GM19193 (cell line): ENCODE data around the gene PRDX1.

Experiments
- POLR2A ChIP-seq: IDR thresholded peaks from 4 replicates; pipeline ENCODE4 v1.6.1; 2011; ENCODE audit not compliant: insufficient read depth, insufficient read length; ENCODE audit errors: extremely low read depth

Gene PRDX1

DNA sequence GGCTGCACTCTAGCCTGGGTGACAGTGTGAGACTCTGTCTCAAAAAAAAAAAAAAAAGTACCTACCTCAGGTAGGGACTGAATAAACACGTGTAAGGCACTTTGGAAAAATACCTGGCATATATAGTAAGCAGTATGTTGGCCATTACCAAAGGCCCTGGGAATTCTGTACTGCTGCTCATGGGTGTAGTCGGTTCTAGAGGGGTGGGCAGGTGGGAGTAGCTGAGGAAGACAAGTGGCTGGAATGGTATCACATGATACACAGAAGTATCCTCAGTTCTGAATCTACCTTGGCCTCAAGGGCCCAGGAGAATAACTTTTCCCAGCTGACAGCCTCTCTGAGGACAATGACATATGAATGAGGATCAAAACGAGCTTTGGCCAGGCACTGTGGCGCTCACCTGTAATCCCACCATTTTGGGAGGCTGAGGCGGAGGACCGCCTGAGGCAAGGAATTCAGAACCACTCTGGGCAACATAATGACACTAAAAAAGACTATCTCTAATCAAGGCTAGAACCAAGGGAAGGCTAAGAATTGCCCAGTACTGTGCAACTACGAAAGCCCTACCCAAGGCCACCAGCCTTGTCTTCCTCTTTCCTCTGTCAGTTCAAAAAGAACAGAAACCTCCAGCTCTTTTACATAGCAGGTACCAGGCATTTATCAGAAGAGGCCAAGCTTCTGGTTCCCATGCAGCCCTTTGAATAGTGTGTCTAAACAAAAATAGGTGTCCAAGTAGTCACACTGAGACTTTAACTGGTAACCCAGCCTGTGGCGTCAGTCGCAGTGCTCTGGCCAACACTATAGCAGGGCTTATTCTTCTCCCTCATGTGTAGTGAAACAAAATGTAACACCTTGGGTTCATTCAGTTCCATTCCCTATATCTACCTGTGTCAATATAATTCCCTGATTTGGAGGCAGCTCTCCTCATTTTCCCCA, 11.4 kb downstream of the PRDX1 start:
- TF ChIP-seq POLR2A, result peak; percentile 8

DNA sequence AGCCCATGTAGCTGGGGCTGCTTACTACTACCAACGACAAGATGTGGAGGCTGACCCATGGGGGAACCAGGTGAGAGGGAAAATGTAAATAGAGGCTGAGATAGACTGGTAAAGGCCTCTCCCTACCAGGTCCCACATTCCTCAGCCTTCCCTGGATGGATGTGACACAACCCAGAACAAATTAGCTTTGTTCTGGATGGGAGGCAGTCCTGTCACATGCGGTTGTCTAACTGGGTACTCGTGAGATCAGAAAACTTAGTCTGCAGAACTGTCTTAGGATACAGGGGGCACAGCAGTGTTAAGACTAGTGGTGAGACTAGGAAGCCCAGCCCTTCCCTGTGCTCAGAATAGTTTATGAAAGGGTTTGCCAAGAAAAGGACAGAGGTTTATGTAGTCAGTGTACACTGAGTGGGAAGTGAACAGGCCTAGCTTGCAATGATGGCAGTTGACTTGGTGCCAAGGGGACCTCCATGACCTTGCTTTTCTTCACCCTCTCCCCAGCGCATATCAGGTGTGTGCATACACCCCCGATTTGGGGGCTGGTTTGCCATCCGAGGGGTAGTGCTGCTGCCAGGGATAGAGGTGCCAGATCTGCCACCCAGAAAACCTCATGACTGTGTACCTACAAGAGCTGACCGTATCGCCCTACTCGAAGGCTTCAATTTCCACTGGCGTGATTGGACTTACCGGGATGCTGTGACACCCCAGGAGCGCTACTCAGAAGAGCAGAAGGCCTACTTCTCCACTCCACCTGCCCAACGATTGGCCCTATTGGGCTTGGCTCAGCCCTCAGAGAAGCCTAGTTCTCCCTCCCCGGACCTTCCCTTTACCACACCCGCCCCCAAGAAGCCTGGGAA, 13.2 kb downstream of the PRDX1 start:
- TF ChIP-seq POLR2A, result no peak

DNA sequence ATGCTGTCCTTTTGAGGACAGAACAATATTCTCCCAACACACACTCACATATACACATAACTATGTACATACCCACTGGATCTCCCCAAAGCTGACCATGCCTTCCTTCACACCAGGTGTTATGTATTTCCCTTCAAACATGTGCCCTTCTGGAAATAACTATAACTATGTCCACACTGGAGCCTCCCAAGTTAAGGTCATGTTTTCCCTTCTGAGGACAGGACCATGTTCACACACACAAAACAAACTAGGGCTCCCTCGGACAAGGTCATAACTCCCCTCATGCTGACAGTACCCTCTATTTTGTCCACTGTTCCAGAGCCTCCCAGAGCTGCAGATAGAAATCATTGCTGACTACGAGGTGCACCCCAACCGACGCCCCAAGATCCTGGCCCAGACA, 13.8 kb downstream of the PRDX1 start:
- no peak for TF ChIP-seq POLR2A

GRCh38 chr1:45507195-45507594, 14.5 kb downstream of the PRDX1 start:
- TF ChIP-seq POLR2A, result no peak

DNA sequence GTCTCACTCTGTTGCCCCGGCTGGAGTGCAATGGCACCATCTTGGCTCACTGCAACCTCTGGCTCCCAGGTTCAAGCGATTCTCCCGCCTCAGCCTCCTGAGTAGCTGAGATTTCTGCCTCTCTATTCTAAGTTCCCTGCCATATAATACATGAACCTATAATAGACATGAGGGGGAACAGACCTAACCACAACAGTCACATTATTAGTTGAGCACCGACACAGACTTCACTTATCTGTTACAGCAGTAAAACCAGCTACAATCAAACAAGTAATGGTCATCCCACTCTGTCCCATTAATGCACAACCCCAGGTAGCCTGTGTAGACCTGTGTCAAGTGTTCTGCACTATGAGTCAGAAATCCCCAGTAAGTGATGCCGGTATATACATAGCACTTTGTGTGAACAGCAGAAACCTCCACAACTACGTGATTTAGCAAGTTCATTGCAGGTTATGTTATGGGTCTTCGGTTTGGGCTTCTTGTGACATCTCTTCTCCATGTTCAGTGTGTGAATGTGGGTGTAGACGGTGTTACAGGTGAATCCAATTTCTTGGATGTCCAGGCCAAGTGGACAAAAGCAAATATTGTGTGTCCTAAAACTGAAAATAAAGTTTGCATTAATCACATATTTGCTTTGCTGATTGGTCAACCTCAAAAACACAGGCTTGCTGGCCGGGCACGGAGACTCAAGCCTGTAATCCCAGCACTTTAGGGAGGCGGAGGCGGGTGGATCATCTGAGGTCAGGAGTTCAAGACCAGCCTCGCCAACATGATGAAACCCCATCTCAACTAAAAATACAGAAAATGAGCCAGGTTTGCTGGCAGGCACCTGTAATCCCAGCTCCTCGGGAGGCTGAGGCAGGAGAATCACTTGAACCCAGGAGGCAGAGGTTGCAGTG, 18.0 kb downstream of the PRDX1 start:
- no peak for TF ChIP-seq POLR2A

- TF ChIP-seq POLR2A, result no peak
Measured at GRCh38 chr1:45501505-45501859, 20.2 kb downstream of the PRDX1 start.

- no peak for TF ChIP-seq POLR2A
Measured at GRCh38 chr1:45499415-45499769, 22.3 kb downstream of the PRDX1 start.

GRCh38 chr1:45498279-45498678, 23.4 kb downstream of the PRDX1 start:
- no peak for TF ChIP-seq POLR2A

- no peak for TF ChIP-seq POLR2A
Measured at GRCh38 chr1:45493116-45493697, 28.5 kb downstream of the PRDX1 start.

DNA sequence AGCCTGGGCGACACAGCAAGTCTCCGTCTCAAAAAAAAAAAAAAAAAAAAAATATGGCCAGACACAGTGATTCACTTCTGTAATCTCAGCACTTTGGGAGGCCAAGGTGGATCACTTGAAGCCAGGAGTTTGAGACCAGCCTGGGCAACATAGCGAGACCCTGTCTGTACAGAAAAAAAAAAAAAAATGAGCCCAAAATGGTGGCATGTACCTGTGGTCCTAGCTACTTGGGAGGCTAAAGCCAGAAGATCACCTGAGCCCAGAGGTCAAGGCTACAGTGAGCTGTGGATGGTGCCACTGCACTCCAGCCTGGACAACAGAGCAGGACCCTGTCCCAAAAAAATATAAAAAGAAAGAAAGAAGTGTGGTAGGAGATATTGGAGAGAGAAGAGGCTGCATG, 29.0 kb downstream of the PRDX1 start:
- TF ChIP-seq POLR2A, result no peak

DNA sequence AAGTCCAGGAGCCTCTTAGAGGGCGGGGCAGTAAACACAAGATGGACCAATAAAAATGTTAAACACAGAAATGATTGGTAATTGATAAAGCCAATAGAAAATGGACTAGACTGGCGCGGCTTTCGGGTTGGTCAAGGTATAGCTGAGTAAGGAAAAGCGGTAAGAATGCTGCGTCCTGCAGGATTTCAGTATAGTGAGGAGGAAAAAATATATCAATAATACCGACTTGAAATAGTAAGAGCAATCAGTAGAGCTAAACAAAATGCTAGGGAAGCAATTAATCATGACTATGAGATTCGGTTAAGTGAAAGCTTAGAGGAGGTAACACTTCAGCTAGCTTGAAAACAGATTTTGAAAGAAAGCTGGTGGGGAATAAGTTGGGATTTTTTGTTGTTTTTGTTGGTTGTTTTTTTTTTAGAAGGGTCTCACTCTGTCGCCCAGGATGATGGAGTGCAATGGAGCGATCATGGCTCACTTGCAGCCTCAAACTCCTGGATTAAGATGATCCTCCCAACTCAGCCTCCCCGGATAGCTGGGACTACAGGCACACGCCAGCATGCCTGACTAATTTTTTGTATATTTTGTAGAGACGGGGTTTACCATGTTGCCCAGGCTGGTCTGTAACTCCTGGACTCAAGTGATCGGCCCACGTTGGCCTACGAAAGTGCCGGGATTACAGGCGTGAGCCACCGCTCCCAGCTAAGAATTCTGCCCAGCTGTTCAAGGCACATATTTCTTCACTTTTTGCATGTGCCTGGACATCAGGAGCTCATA, 30.0 kb downstream of the PRDX1 start:
- TF ChIP-seq POLR2A, result no peak

GRCh38 chr1:45490626-45491486, 30.8 kb downstream of the PRDX1 start, which contains the start of gene TESK2:
Gene TESK2 (minus strand): TSS chr1:45491163. CDS start chr1:45457785, 33,378 bp downstream.
- peak; percentile 88 for TF ChIP-seq POLR2A
